Neural cell (in vitro differentiated cells): ENCODE data around the gene RBM20. TPM values are rescaled to one million over a fixed set of nuclear protein-coding genes. Genes with fewer than 3 reads are reported as not detected.

Experiments
- H2AFZ ChIP-seq: fragments of 200-600, 300-800 bp; sonication (generic), shearing (Covaris generic); 2 replicates; pipeline ENCODE4 v1.6.0; 2014; ENCODE audit warnings: low read depth, mild to moderate bottlenecking, antibody characterized with exemption, low read length, moderate library complexity
- H3F3A ChIP-seq: fragments of 200-600 bp; shearing (Covaris generic); 2 replicates; pipeline ENCODE4 v1.6.1; 2016; ENCODE audit warnings: mild to moderate bottlenecking, moderate library complexity, mixed read lengths, antibody characterized with exemption, low read length; ENCODE audit not compliant: insufficient read depth, poor library complexity, severe bottlenecking
- H3K27ac ChIP-seq: fragments of 200-600, 300-800 bp; sonication (generic), shearing (Covaris generic); 2 replicates; pipeline ENCODE4 v1.5.1; 2014; ENCODE audit warnings: mild to moderate bottlenecking, low read length, moderate library complexity
- H3K27me3 ChIP-seq: fragments of 300-800, 200-600 bp; sonication (generic), shearing (Covaris generic); 2 replicates; pipeline ENCODE4 v1.6.0; 2014; ENCODE audit warnings: mild to moderate bottlenecking, low read depth, low read length, moderate library complexity; ENCODE audit not compliant: insufficient read depth
- H3K36me3 ChIP-seq: fragments of 300-800, 200-600 bp; sonication (generic), shearing (Covaris generic); 2 replicates; pipeline ENCODE4 v1.5.1; 2014; ENCODE audit warnings: mild to moderate bottlenecking, antibody characterized with exemption, low read length, moderate library complexity; ENCODE audit not compliant: insufficient read depth
- H3K4me2 ChIP-seq: fragments of 300-800, 200-600 bp; sonication (generic), shearing (Covaris generic); 2 replicates; pipeline ENCODE4 v1.6.0; 2014; ENCODE audit warnings: mild to moderate bottlenecking, low read length
- H3K4me3 ChIP-seq: fragments of 300-800, 200-600 bp; sonication (generic), shearing (Covaris generic); 2 replicates; pipeline ENCODE4 v1.5.1; 2014; ENCODE audit warnings: mild to moderate bottlenecking, low read length, moderate library complexity
- H3K79me2 ChIP-seq: fragments of 200-600 bp; shearing (Covaris generic); replicated peaks from 2 replicates; pipeline ENCODE4 v1.6.0; 2014; ENCODE audit warnings: mild to moderate bottlenecking, low read length, moderate library complexity; ENCODE audit not compliant: insufficient read depth
- H3K9ac ChIP-seq: fragments of 300-800, 200-600 bp; sonication (generic), shearing (Covaris generic); 2 replicates; pipeline ENCODE4 v1.6.1; 2016; ENCODE audit warnings: mild to moderate bottlenecking, low read length, mixed read lengths
- H3K9me2 ChIP-seq: fragments of 200-600 bp; shearing (Covaris generic); 2 replicates; pipeline ENCODE4 v1.6.1; 2016; ENCODE audit warnings: mild to moderate bottlenecking, low read length, mixed read lengths; ENCODE audit not compliant: insufficient read depth
- H3K9me3 ChIP-seq: fragments of 200-600, 300-800 bp; sonication (generic), shearing (Covaris generic); 2 replicates; pipeline ENCODE4 v1.6.1; 2016; ENCODE audit warnings: mild to moderate bottlenecking, mixed run types, low read length, moderate library complexity, mixed read lengths
- H4K20me1 ChIP-seq: fragments of 200-600 bp; shearing (Covaris generic); 2 replicates; pipeline ENCODE4 v1.6.1; 2016; ENCODE audit warnings: mild to moderate bottlenecking, mixed run types; ENCODE audit not compliant: insufficient read depth
- CTCF ChIP-seq: fragments of 450-650 bp; IDR thresholded peaks from 2 replicates; pipeline ENCODE4 v1.5.1; 2014; ENCODE audit warnings: antibody characterized with exemption, mild to moderate bottlenecking, moderate library complexity; ENCODE audit not compliant: poor library complexity, severe bottlenecking
- EP300 ChIP-seq: fragments of 450-650 bp; conservative IDR thresholded peaks from 2 replicates; pipeline ENCODE4 v1.6.1; 2014; ENCODE audit warnings: antibody characterized with exemption, mild to moderate bottlenecking, moderate library complexity; ENCODE audit not compliant: poor library complexity, severe bottlenecking
- EZH2 ChIP-seq: fragments of 200-600, 300-800 bp; shearing (Covaris generic), sonication (generic); IDR thresholded peaks from 2 replicates; pipeline ENCODE4 v1.6.1; 2014; ENCODE audit warnings: antibody characterized with exemption, low read length, borderline replicate concordance, mild to moderate bottlenecking; ENCODE audit not compliant: insufficient read depth, poor library complexity, severe bottlenecking
- MXI1 ChIP-seq: fragments of 450-650 bp; conservative IDR thresholded peaks from 2 replicates; pipeline ENCODE4 v1.6.1; 2014; ENCODE audit warnings: antibody characterized with exemption, mild to moderate bottlenecking; ENCODE audit not compliant: poor library complexity, severe bottlenecking
- POLR2AphosphoS5 ChIP-seq: IDR thresholded peaks from 2 replicates; pipeline ENCODE4 v1.6.1; 2012
- RAD21 ChIP-seq: fragments of 450-650 bp; conservative IDR thresholded peaks from 2 replicates; pipeline ENCODE4 v1.6.1; 2014; ENCODE audit warnings: antibody characterized with exemption, mild to moderate bottlenecking, moderate library complexity
- REST ChIP-seq: IDR thresholded peaks from 2 replicates; pipeline ENCODE4 v1.6.1; 2012; ENCODE audit warnings: borderline replicate concordance
- SMC3 ChIP-seq: fragments of 450-650 bp; conservative IDR thresholded peaks from 2 replicates; pipeline ENCODE4 v1.6.1; 2014; ENCODE audit warnings: antibody characterized with exemption, mild to moderate bottlenecking, moderate library complexity; ENCODE audit not compliant: poor library complexity
- TAF1 ChIP-seq: IDR thresholded peaks from 2 replicates; pipeline ENCODE4 v1.6.1; 2012; ENCODE audit warnings: low read depth
- polyA plus RNA-seq: library from polyadenylated mRNA; depleted of rRNA; stranded (reverse); fragments of >200 nt; gene quantifications from 2 replicates; pipeline ENCODE4 v1.2.3, GENCODE V29; 2014

Gene RBM20
- polyA plus RNA-seq, 1 donor from 2014 or later = 0.07 TPM

- Histone ChIP-seq H3K9me3 (no peaks in the 10 kb centered on the region), H3K4me3 (no peak overlapping the region), H4K20me1 (no peaks in the 10 kb centered on the region), H3K9me2 (no peaks in the 10 kb centered on the region), H3K36me3 (no peaks in the 10 kb centered on the region), H3K27ac (no peak overlapping the region), H3K79me2 (no peaks in the 10 kb centered on the region), H3K9ac (no peak overlapping the region), H3K4me2 (no peak overlapping the region), H2AFZ (no peak overlapping the region), H3K27me3 (no peaks in the 10 kb centered on the region), H3F3A (peaks cover 11% of the 10 kb centered on the region)
- TF ChIP-seq EZH2 (no peak), TAF1 (no peak), EP300 (no peak), SMC3 (no peak), REST (no peak), RAD21 (no peak), MXI1 (no peak), CTCF (no peak), POLR2AphosphoS5 (no peak)
Measured at GRCh38 chr10:110827410-110827809, 183.3 kb downstream of the RBM20 start.

GRCh38 chr10:110827875-110828274 lies 183.7 kb downstream of the RBM20 start:
- no peaks in the 10 kb centered on the region for H3K9me2 ChIP-seq
- no peaks in the 10 kb centered on the region for H3K9me3 ChIP-seq
- H3K36me3 ChIP-seq = no peaks in the 10 kb centered on the region
- H3K9ac ChIP-seq = no peak overlapping the region
- no peaks in the 10 kb centered on the region for H4K20me1 ChIP-seq
- H3K79me2 ChIP-seq = no peaks in the 10 kb centered on the region
- no peaks in the 10 kb centered on the region for H3K27me3 ChIP-seq
- H3F3A ChIP-seq = peaks cover 11% of the 10 kb centered on the region
- H3K4me3 ChIP-seq = no peak overlapping the region
- H2AFZ ChIP-seq = no peak overlapping the region
- no peak overlapping the region for H3K27ac ChIP-seq
- TF ChIP-seq TAF1 (no peak), SMC3 (no peak), REST (no peak), CTCF (no peak), RAD21 (no peak), EZH2 (no peak), MXI1 (no peak), EP300 (no peak), POLR2AphosphoS5 (no peak)
- H3K4me2 ChIP-seq = no peak overlapping the region
